DMS53 treated with DMSO at 0.1 percent for 48 hours (cell line): ENCODE data around the gene CENPP.
"Not testable (repeated sequence)": the region's sequence is repeated elsewhere in the genome, so short reads cannot be mapped to it uniquely, and the experiment has no call there.

ENCODE experiments used
- DNase-seq: peaks from one replicate; lab custom pipeline; 2025; ENCODE audit not compliant: unreplicated experiment; lab: John Stamatoyannopoulos, UW

The CENPP gene

GRCh38 chr9:92612292-92612691, 286.5 kb downstream of the CENPP start:
- DNase-seq = no peak

GRCh38 chr9:92612816-92613215, 287.1 kb downstream of the CENPP start:
- no peak for DNase-seq

GRCh38 chr9:92613268-92614122, 287.7 kb downstream of the CENPP start:
- DNase-seq = no peak

GRCh38 chr9:92614123-92614510, 288.4 kb downstream of the CENPP start:
- no peak for DNase-seq

- no peak for DNase-seq
Observed at GRCh38 chr9:92614763-92615461, 289.2 kb downstream of the CENPP start.

GRCh38 chr9:92615790-92616189, 290.0 kb downstream of the CENPP start:
- no peak for DNase-seq

- DNase-seq = no peak
Observed at GRCh38 chr9:92616199-92616641, 290.5 kb downstream of the CENPP start.

GRCh38 chr9:92616655-92617111, 290.9 kb downstream of the CENPP start:
- DNase-seq = no peak

- DNase-seq = no peak
Observed at GRCh38 chr9:92617195-92617813, 291.6 kb downstream of the CENPP start.

- no peak for DNase-seq
Observed at GRCh38 chr9:92617951-92618510, 292.3 kb downstream of the CENPP start.

- DNase-seq = no peak
Observed at GRCh38 chr9:92618633-92619225, 293.0 kb downstream of the CENPP start.

- DNase-seq = no peak
Observed at GRCh38 chr9:92619601-92620300, 294.0 kb downstream of the CENPP start.

- no peak for DNase-seq
Observed at GRCh38 chr9:92620845-92621244, 295.1 kb downstream of the CENPP start.

- DNase-seq = not testable (repeated sequence)
Observed at GRCh38 chr9:92623936-92624335, 298.2 kb downstream of the CENPP start.

- DNase-seq = no peak
Observed at GRCh38 chr9:92626484-92626883, 300.7 kb downstream of the CENPP start.

GRCh38 chr9:92627651-92628050, 301.9 kb downstream of the CENPP start:
- no peak for DNase-seq

GRCh38 chr9:92631452-92632343, 305.9 kb downstream of the CENPP start:
- no peak for DNase-seq

GRCh38 chr9:92632641-92633040, 306.9 kb downstream of the CENPP start:
- DNase-seq = no peak

GRCh38 chr9:92633614-92634278, 308.0 kb downstream of the CENPP start:
- no peak for DNase-seq
